GM21528 (cell line): ENCODE data around the gene KMT2C.
A peak's percentile ranks its signal among the peaks of the same experiment; 100 is the strongest.
"Not testable (repeated sequence)": the region's sequence is repeated elsewhere in the genome, so short reads cannot be mapped to it uniquely, and the experiment has no call there.

Experiments used
- ATAC-seq: cut with Tn5 transposase; IDR thresholded peaks from one replicate; pipeline ENCODE4 v1.9.1; 2021; ENCODE audit warnings: mild to moderate bottlenecking, moderate library complexity; ENCODE audit not compliant: unreplicated experiment, low FRiP score

Gene KMT2C

GRCh38 chr7:152365982-152366603, 69.7 kb downstream of the KMT2C start:
- ATAC-seq: no peak

GRCh38 chr7:152363798-152364197, 72.0 kb downstream of the KMT2C start:
- no peak for ATAC-seq

- no peak for ATAC-seq
Observed at GRCh38 chr7:152362128-152362926, 73.5 kb downstream of the KMT2C start.

- ATAC-seq: peak; percentile 68
Observed at GRCh38 chr7:152355474-152356057, 80.2 kb downstream of the KMT2C start.

- ATAC-seq: no peak
Observed at GRCh38 chr7:152354061-152354460, 81.7 kb downstream of the KMT2C start.

- not testable (repeated sequence) for ATAC-seq
Observed at GRCh38 chr7:152353281-152353680, 82.5 kb downstream of the KMT2C start.

GRCh38 chr7:152351747-152352146, 84.1 kb downstream of the KMT2C start:
- not testable (repeated sequence) for ATAC-seq

- no peak for ATAC-seq
Observed at GRCh38 chr7:152351168-152351567, 84.6 kb downstream of the KMT2C start.

GRCh38 chr7:152347888-152348287, 87.9 kb downstream of the KMT2C start:
- no peak for ATAC-seq

- no peak for ATAC-seq
Observed at GRCh38 chr7:152344253-152344652, 91.5 kb downstream of the KMT2C start.

GRCh38 chr7:152342796-152343195, 93.0 kb downstream of the KMT2C start:
- ATAC-seq: no peak

GRCh38 chr7:152341914-152342236, 93.9 kb downstream of the KMT2C start:
- no peak for ATAC-seq

- ATAC-seq: no peak
Observed at GRCh38 chr7:152341039-152341913, 94.5 kb downstream of the KMT2C start.

- no peak for ATAC-seq
Observed at GRCh38 chr7:152340161-152340560, 95.6 kb downstream of the KMT2C start.

- no peak for ATAC-seq
Observed at GRCh38 chr7:152338561-152338960, 97.2 kb downstream of the KMT2C start.

- peak; percentile 64 for ATAC-seq
Observed at GRCh38 chr7:152336754-152337368, 98.9 kb downstream of the KMT2C start.

- peak; percentile 57 for ATAC-seq
Observed at GRCh38 chr7:152335900-152336571, 99.8 kb downstream of the KMT2C start.

- ATAC-seq: no peak
Observed at GRCh38 chr7:152333134-152333533, 102.7 kb downstream of the KMT2C start.

GRCh38 chr7:152330827-152331226, 105.0 kb downstream of the KMT2C start:
- no peak for ATAC-seq

GRCh38 chr7:152329469-152329868, 106.3 kb downstream of the KMT2C start:
- no peak for ATAC-seq
